B cell (primary cell): ENCODE measurements around the gene SH3BGR.

Experiments
- EZH2 ChIP-seq: IDR thresholded peaks from 2 replicates; pipeline ENCODE4 v1.6.1; 2012; ENCODE audit warnings: borderline replicate concordance, low read depth, mild to moderate bottlenecking, moderate library complexity, low read length; ENCODE audit not compliant: insufficient read depth, poor library complexity, severe bottlenecking
- TF ChIP-seq, protein P1 (sequence below): fragments of 200-600 bp; IDR thresholded peaks from one replicate; pipeline ENCODE4 v1.8.0; 2022; ENCODE audit warnings: antibody characterized with exemption, mild to moderate bottlenecking

DNA sequence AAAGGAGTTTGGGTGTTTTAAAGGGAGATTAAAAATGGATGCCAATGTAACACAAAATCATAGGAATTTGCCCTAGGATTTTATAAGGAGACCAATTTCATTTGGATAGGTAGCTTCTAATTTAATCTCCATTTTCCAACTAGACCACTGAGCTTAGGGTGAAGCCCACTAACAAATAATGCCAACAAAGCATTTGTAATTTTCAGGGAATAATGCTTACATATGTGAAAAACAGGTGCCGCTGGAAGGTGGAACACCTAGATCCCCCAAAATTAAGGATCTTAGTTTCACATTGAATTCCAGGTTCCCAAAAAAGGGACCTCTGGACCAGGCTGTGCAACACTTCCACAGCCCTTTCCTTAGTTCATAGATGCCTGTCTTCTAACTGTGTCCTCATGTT is 94.8 kb downstream of the SH3BGR start:
- TF ChIP-seq, protein P1, sequence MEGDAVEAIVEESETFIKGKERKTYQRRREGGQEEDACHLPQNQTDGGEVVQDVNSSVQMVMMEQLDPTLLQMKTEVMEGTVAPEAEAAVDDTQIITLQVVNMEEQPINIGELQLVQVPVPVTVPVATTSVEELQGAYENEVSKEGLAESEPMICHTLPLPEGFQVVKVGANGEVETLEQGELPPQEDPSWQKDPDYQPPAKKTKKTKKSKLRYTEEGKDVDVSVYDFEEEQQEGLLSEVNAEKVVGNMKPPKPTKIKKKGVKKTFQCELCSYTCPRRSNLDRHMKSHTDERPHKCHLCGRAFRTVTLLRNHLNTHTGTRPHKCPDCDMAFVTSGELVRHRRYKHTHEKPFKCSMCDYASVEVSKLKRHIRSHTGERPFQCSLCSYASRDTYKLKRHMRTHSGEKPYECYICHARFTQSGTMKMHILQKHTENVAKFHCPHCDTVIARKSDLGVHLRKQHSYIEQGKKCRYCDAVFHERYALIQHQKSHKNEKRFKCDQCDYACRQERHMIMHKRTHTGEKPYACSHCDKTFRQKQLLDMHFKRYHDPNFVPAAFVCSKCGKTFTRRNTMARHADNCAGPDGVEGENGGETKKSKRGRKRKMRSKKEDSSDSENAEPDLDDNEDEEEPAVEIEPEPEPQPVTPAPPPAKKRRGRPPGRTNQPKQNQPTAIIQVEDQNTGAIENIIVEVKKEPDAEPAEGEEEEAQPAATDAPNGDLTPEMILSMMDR = no peak
- TF ChIP-seq EZH2 = no peak
